Transverse colon (tissue), 4 donors: ENCODE results near the gene CEP76. TPM values are rescaled to one million over a fixed set of nuclear protein-coding genes. Genes with fewer than 3 reads are reported as not detected.
A peak's percentile ranks its signal among the peaks of the same experiment; 100 is the strongest.

Source experiments
- DNase-seq: peaks from one replicate; pipeline ENCODE4 v3.0.0-alpha.2; 2019
- H3K27ac ChIP-seq, 4 donors: fragments of 200-600 bp; sonication (generic); 2 replicates each; pipeline ENCODE4 v1.5.1; 2016 to 2018; ENCODE audit warnings: inconsistent platforms in 4 of 4
- H3K27me3 ChIP-seq: fragments of 200-600 bp; sonication (generic); 2 replicates; pipeline ENCODE4 v1.5.1; 2017; ENCODE audit warnings: inconsistent platforms
- H3K36me3 ChIP-seq, 4 donors: fragments of 200-600 bp; sonication (generic); 2 replicates each; pipeline ENCODE4 v1.5.1; 2017 to 2019; ENCODE audit warnings: inconsistent platforms in 4 of 4
- H3K4me1 ChIP-seq, 4 donors: fragments of 200-600 bp; sonication (generic); 2 replicates each; pipeline ENCODE4 v1.5.1; 2017 to 2020; ENCODE audit warnings: inconsistent platforms in 4 of 4
- H3K4me3 ChIP-seq, 4 donors: fragments of 200-600 bp; sonication (generic); 1 replicate in 1 of 4; 2 replicates in 3 of 4; pipeline versions ENCODE4 v1.5.1 to v1.6.1; 2017 to 2019; ENCODE audit warnings: inconsistent platforms in 4 of 4
- H3K9me3 ChIP-seq, 2 donors: fragments of 200-600 bp; sonication (generic); 2 replicates each; pipeline ENCODE4 v1.5.1; 2017 to 2019; ENCODE audit warnings: inconsistent platforms in 2 of 2
- EP300 ChIP-seq: sonication (generic); formaldehyde crosslinking; IDR thresholded peaks from one replicate; pipeline ENCODE4 v1.6.1; 2017; ENCODE audit warnings: antibody characterized with exemption, low read depth
- POLR2A ChIP-seq: fragments of 450-650 bp; IDR thresholded peaks from one replicate; pipeline ENCODE4 v1.6.1; 2016; ENCODE audit warnings: antibody characterized with exemption, mild to moderate bottlenecking, moderate library complexity
- POLR2AphosphoS5 ChIP-seq, 3 donors: sonication (generic); formaldehyde crosslinking; IDR thresholded peaks; one replicate each; pipeline ENCODE4 v1.6.1; 2016; ENCODE audit warnings: antibody characterized with exemption in 3 of 3
- WGBS, 2 donors: methylation state at CpG; one replicate each; pipeline ENCODE4 v1.1.5; 2018; ENCODE audit warnings: low coverage in 1 of 2; 5-methylcytosine and 5-hydroxymethylcytosine counted together
- in situ Hi-C, 4 donors: fragments of 200-750 bp; cut with MboI; loops; one replicate each; pipeline versions ENCODE4 v1.15.0 to v1.15.1; 2017; ENCODE audit warnings: low sequenced_read_pairs in 3 of 4, low pct_ligation_motif_present in 1 of 4, low pct_unique_long_range_greater_than_20kb in 1 of 4
- intact Hi-C: fragments of 100-400 bp; cut with DNase I; formaldehyde crosslinking; loops from one replicate; pipeline ENCODE4 v1.15.1; 2023; ENCODE audit warnings: low total_unique reads
- total RNA-seq, 4 donors: library from RNA; depleted of rRNA; stranded (reverse); fragments of >200 nt; gene quantifications; one replicate each; pipeline ENCODE4 v1.1.0, GENCODE V29; 2016
- TF ChIP-seq, protein P1 (sequence below), 5 experiments: fragments of 200-600 bp in 3 of 5; fragments of 450-650 bp in 2 of 5; sonication (generic) in 3 of 5; IDR thresholded peaks; 1 replicate in 2 of 5; 2 replicates in 3 of 5; pipeline ENCODE4 v1.5.1; 2016 to 2017; ENCODE audit warnings: antibody characterized with exemption in 5 of 5, inconsistent platforms in 3 of 5, mild to moderate bottlenecking in 2 of 5, moderate library complexity in 1 of 5

Gene CEP76
- total RNA-seq, 4 donors from 2014 or later: 7.6 to 23.7 (median 9.0) TPM

DNA sequence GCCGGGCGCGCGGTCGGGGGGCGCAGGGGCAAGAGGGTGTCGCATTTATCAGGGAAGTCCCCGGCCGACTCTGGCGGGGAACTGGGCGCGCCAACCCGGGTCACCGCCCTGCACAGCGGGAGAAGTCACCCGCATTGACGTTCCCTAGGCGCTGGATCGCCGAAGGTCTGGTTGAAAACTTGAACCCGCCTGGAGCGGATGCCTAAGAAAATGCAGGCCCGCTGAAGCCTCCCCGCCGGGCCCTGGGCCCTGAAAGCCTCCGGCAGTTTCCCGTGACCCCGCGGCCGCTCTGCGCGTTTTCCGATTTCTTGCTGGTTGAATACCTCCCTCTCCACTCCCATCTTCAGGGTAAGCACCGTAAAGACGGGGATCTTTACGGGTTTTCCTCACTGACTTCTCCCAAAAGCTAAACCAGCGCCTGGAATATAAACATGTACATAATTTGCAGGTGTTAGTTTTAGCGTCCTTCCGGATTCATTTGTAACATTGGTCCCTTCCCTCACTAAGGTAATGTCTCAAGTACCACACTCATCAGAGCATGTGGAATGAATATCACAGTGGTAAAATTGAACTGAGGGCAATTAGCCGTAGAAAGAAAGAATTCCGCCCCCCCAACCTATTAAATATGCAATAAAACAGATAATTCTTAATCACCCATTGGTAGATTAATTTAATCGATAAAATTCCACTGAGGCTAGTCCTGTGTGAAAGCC lies 43.9 kb downstream of the CEP76 start:
- H3K27ac ChIP-seq: peak overlapping the region; percentile 88 to 94 (median 93)
- 31 to 39% methylated on average over 17 to 21 of the region's 42 CpGs for WGBS, 2 donors
- in situ Hi-C loops: loop anchor here in 1 of 4 donors (10.0 kb wide), 1 partner anchor 264 kb away; no protein-coding TSS in a partner anchor
- intact Hi-C loops: loop anchor here (2.0 kb wide), 1 partner anchor 268 kb away; no protein-coding TSS in a partner anchor
- H3K4me3 ChIP-seq: peak overlapping the region; percentile 62 to 72 (median 66)
- DNase-seq: peak; percentile 36
- peaks cover 0 to 22% (median 11%) of the 10 kb centered on the region in 4 donors for H3K4me1 ChIP-seq
- H3K27me3 ChIP-seq: peaks cover 15% of the 10 kb centered on the region
- TF ChIP-seq EP300: no peak
- TF ChIP-seq POLR2AphosphoS5 (IDR thresholded peaks at IDR 0.05): no peak
- TF ChIP-seq, protein P1, sequence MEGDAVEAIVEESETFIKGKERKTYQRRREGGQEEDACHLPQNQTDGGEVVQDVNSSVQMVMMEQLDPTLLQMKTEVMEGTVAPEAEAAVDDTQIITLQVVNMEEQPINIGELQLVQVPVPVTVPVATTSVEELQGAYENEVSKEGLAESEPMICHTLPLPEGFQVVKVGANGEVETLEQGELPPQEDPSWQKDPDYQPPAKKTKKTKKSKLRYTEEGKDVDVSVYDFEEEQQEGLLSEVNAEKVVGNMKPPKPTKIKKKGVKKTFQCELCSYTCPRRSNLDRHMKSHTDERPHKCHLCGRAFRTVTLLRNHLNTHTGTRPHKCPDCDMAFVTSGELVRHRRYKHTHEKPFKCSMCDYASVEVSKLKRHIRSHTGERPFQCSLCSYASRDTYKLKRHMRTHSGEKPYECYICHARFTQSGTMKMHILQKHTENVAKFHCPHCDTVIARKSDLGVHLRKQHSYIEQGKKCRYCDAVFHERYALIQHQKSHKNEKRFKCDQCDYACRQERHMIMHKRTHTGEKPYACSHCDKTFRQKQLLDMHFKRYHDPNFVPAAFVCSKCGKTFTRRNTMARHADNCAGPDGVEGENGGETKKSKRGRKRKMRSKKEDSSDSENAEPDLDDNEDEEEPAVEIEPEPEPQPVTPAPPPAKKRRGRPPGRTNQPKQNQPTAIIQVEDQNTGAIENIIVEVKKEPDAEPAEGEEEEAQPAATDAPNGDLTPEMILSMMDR (IDR thresholded peaks at IDR 0.05): no peak
- no peak for TF ChIP-seq POLR2A
- no peaks in the 10 kb centered on the region for H3K36me3 ChIP-seq
- H3K9me3 ChIP-seq: no peaks in the 10 kb centered on the region

DNA sequence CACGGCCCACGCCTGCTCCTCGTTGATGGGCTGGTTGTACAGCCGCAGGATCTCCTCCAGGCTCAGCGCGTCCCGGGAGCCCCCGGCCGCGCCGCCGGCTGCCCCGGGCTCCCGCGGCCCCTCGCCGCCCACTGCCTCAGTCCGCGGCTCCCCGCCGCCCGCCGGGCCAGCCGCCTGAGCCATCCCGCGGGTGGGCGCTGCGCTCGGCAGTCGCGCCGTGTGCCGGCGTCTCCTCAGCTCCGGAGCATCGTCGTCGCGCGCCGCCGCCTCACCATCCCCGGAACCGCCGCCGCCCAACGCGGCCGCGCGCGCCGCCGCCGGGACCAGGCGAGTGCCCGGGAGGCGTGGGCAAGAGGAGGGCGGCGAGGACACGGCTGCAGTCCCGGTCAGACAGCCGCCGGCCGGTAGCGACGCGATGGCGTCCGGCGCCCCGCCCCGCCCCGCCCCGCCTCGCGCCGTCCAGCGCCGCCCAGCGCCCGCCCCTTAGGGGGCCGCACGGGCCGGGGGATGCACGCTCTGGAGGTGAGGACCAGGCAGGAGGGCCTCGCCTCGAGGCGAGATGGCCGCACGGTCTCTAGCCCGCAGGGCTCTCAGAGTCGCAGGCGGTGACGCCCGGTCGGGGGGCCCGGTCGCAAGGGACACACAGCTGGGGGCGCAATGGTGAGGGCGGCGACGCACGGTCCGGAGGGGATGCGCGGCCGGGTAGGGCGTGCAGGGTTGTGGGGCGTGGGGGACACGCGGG lies 44.7 kb downstream of the CEP76 start, which contains the start of gene SPIRE1:
SPIRE1 (minus strand) TSS at position 424 of the 742 bp plus-strand sequence; CDS start at position 183, 241 bp downstream.
- Histone ChIP-seq H3K4me3 (peak within 1 kb of the TSS; percentile 62 to 72 (median 68)), H3K27ac (peak within 1 kb of the TSS; percentile 88 to 94 (median 93)), H3K4me1 (peaks cover 0 to 22% (median 12%) of the 10 kb centered on the region in 4 donors), H3K27me3 (peaks cover 15% of the 10 kb centered on the region), H3K36me3 (no peaks in the 10 kb centered on the region), H3K9me3 (no peaks in the 10 kb centered on the region)
- intact Hi-C loops: loop anchor here (2.0 kb wide), 1 partner anchor 267 kb away; no protein-coding TSS in a partner anchor
- TF ChIP-seq EP300 (no peak), POLR2AphosphoS5 (IDR thresholded peaks at IDR 0.05) (peak in 2 of 3 donors; percentile 26 to 45), POLR2A (peak; percentile 25)
- 2% methylated on average over 21 of the region's 112 CpGs; no CpG with 5 or more reads in 1 of the 2 donors for WGBS, 2 donors
- DNase-seq: peak; percentile 70
- in situ Hi-C loops: loop anchor here in 1 of 4 donors (10.0 kb wide), 1 partner anchor 263 kb away; no protein-coding TSS in a partner anchor

DNA sequence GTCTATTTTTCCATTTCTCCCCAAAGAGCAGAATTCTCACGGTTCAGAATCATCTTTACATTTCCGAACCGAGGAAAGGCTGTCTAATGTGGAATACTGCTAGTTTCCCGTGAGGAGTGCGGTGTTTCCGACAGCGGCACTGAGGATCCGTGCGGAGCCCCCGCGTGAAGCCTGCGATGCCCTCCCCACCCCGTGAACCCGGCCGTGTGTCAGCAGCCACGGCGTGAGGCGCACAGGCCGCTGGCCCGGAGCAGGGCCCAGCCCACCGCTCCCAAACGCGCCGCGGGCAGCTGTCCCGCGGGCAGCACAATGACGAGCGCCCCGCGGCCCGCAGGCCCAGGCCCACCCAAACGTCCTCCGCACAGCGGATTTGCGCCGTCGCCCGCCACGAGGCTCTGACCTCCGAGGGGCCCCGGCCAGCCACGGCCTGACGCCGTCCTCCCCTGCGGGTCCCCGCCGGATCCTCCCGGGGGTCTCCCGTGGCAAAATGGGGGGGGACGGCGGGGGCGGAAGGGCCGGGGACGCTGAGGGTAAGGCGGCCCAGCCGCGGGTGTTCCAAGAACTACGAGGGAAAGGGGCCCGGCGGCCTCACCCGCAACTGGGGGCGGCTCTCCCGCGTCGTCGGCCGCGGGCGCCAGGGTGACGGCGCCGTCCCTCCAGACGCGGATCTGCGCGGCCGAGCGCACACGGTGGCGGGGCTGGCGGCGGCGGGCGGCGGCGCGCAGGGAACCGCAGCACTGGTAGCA lies 45.4 kb downstream of the CEP76 start:
- in situ Hi-C loops (loop anchor here in 1 of 4 donors (10.0 kb wide), 1 partner anchor 262 kb away; no protein-coding TSS in a partner anchor), intact Hi-C loops (no loop called here)
- H3K4me3 ChIP-seq: peak overlapping the region; percentile 62 to 72 (median 68)
- no peaks in the 10 kb centered on the region for H3K36me3 ChIP-seq
- no peaks in the 10 kb centered on the region for H3K9me3 ChIP-seq
- peak; percentile 23 for DNase-seq
- TF ChIP-seq POLR2A: peak; percentile 20
- TF ChIP-seq, protein P1 (IDR thresholded peaks at IDR 0.05): no peak
- peak in 1 of 3 donors; percentile 26 for TF ChIP-seq POLR2AphosphoS5 (IDR thresholded peaks at IDR 0.05)
- no peak for TF ChIP-seq EP300
- H3K27me3 ChIP-seq: peaks cover 15% of the 10 kb centered on the region
- H3K27ac ChIP-seq: peak overlapping the region; percentile 88 to 94 (median 93)
- WGBS, 2 donors: 1% methylated on average over 59 of the region's 89 CpGs; no CpG with 5 or more reads in 1 of the 2 donors
- H3K4me1 ChIP-seq: peaks cover 0 to 22% (median 12%) of the 10 kb centered on the region in 4 donors

DNA sequence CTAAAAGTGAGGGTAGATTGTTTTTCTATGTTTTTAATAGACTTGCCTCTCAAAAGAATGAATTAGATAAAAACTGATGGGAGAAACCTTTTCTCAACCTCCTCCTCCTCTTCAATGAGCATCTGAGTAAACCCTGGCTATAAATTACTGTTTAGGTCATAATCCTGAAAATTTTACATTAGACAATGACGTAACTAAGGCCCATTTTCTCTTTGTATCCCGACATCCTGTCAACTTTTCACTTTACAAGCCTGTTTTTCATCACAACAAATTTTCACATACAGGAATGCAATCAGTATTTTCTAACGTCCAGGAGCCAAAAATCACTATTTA lies 46.0 kb downstream of the CEP76 start:
- intact Hi-C loops: no loop called here
- Histone ChIP-seq H3K27me3 (peaks cover 15% of the 10 kb centered on the region), H3K4me1 (peaks cover 0 to 22% (median 12%) of the 10 kb centered on the region in 4 donors), H3K9me3 (no peaks in the 10 kb centered on the region), H3K4me3 (peak overlapping the region in 3 of 4 donors; percentile 62 to 72 (median 67)), H3K36me3 (no peaks in the 10 kb centered on the region), H3K27ac (peak overlapping the region; percentile 88 to 94 (median 93))
- no peak for TF ChIP-seq POLR2AphosphoS5 (IDR thresholded peaks at IDR 0.05)
- TF ChIP-seq, protein P1 (IDR thresholded peaks at IDR 0.05): no peak
- TF ChIP-seq EP300: no peak
- no peak for TF ChIP-seq POLR2A
- 5 to 10% methylated on average over 3 of the region's 3 CpGs for WGBS, 2 donors
- no peak for DNase-seq
- in situ Hi-C loops: loop anchor here in 1 of 4 donors (10.0 kb wide), 1 partner anchor 262 kb away; no protein-coding TSS in a partner anchor
